Keratinocyte (primary cell): ENCODE measurements around the gene DAB1. TPM values are rescaled to one million over a fixed set of nuclear protein-coding genes. Genes with fewer than 3 reads are reported as not detected.

Source experiments
- DNase-seq: peaks from one replicate; pipeline ENCODE4 v3.0.0-alpha.2; 2011; ENCODE audit warnings: low read depth, missing footprints, low spot score
- FAIRE-seq: peaks from 2 replicates; lab custom pipeline; 2011; peaks lifted over from hg19 to GRCh38; lab: Jason Lieb, UNC
- H2AFZ ChIP-seq: 2 replicates; pipeline ENCODE4 v1.6.0; 2012; ENCODE audit warnings: low read length, control low read depth, inconsistent platforms; ENCODE audit not compliant: control insufficient read depth
- H3K27ac ChIP-seq: 2 replicates; pipeline ENCODE4 v1.5.1; 2011; ENCODE audit warnings: low read length; ENCODE audit not compliant: control insufficient read depth, insufficient read depth
- H3K27me3 ChIP-seq: 3 replicates; pipeline ENCODE4 v1.6.0; 2011; ENCODE audit warnings: low read length; ENCODE audit not compliant: control insufficient read depth, insufficient read depth; ENCODE audit errors: extremely low read depth
- H3K36me3 ChIP-seq, 2 experiments: 2 replicates in 1 of 2; 3 replicates in 1 of 2; pipeline ENCODE4 v1.5.1; 2011; ENCODE audit warnings: low read length in 2 of 2, mild to moderate bottlenecking in 1 of 2; ENCODE audit not compliant: control insufficient read depth in 2 of 2, insufficient read depth in 2 of 2; ENCODE audit errors: extremely low read depth in 1 of 2
- H3K4me1 ChIP-seq: 3 replicates; pipeline ENCODE4 v1.5.1; 2011; ENCODE audit warnings: low read length; ENCODE audit not compliant: control insufficient read depth, insufficient read depth; ENCODE audit errors: extremely low read depth
- H3K4me2 ChIP-seq: 3 replicates; pipeline ENCODE4 v1.6.0; 2011; ENCODE audit warnings: low read depth, low read length; ENCODE audit not compliant: control insufficient read depth, insufficient read depth; ENCODE audit errors: extremely low read depth
- H3K4me3 ChIP-seq, 3 experiments: fragments of 200-600 bp in 1 of 3; sonication (generic) in 1 of 3; 2 replicates in 2 of 3; 3 replicates in 1 of 3; pipeline ENCODE4 v1.5.1; 2011 to 2016; ENCODE audit warnings: low read length in 3 of 3, mild to moderate bottlenecking in 3 of 3, control low read depth in 2 of 3, inconsistent platforms in 1 of 3, low read depth in 1 of 3, mixed read lengths in 1 of 3, mixed run types in 1 of 3, moderate library complexity in 1 of 3; ENCODE audit not compliant: control insufficient read depth in 2 of 3, insufficient read depth in 2 of 3; ENCODE audit errors: extremely low read depth in 1 of 3
- H3K79me2 ChIP-seq: 2 replicates; pipeline ENCODE4 v1.6.0; 2012; ENCODE audit warnings: low read length; ENCODE audit not compliant: control insufficient read depth, insufficient read depth
- H3K9ac ChIP-seq: 3 replicates; pipeline ENCODE4 v1.6.0; 2011; ENCODE audit warnings: low read length; ENCODE audit not compliant: control insufficient read depth, insufficient read depth; ENCODE audit errors: extremely low read depth
- H3K9me1 ChIP-seq: 3 replicates; pipeline ENCODE4 v1.6.0; 2011; ENCODE audit warnings: low read length; ENCODE audit not compliant: control insufficient read depth, insufficient read depth; ENCODE audit errors: extremely low read depth
- H3K9me3 ChIP-seq: 2 replicates; pipeline ENCODE4 v1.5.1; 2012; ENCODE audit warnings: low read depth, low read length; ENCODE audit not compliant: control insufficient read depth
- H4K20me1 ChIP-seq: 3 replicates; pipeline ENCODE4 v1.6.0; 2011; ENCODE audit warnings: low read length; ENCODE audit not compliant: control insufficient read depth, insufficient read depth; ENCODE audit errors: extremely low read depth
- EZH2 ChIP-seq: IDR thresholded peaks from one replicate; pipeline ENCODE4 v1.6.1; 2012; ENCODE audit warnings: inconsistent platforms, mild to moderate bottlenecking, low read length, moderate library complexity
- dilution Hi-C: fragments of 300-500 bp; cut with MboI; formaldehyde crosslinking; loops from one replicate; pipeline ENCODE4 v1.7.0; 2020; ENCODE audit warnings: low sequenced_read_pairs; ENCODE audit not compliant: extremely low pct_ligation_motif_present
- polyA plus RNA-seq, 5 experiments: library from polyadenylated mRNA; depleted of rRNA in 3 of 5; stranded (reverse) in 3 of 5; stranded (forward) in 1 of 5; unstranded in 1 of 5; fragments of >200 nt; gene quantifications; 1 replicate in 1 of 5; 2 replicates in 3 of 5; 3 replicates in 1 of 5; pipeline versions ENCODE4 v1.2.1 to v1.2.3, GENCODE V29; 2011 to 2012; ENCODE audit warnings: missing spikeins in 2 of 5, low read depth in 1 of 5, low replicate concordance in 1 of 5
- TF ChIP-seq, protein P1 (sequence below), 3 experiments: IDR thresholded peaks in 1 of 3; conservative IDR thresholded peaks in 1 of 3; optimal IDR thresholded peaks in 1 of 3; 2 replicates in 2 of 3; 3 replicates in 1 of 3; pipeline versions ENCODE3 to v1.5.1; 2011; ENCODE audit warnings: low read length in 3 of 3, mild to moderate bottlenecking in 3 of 3, moderate library complexity in 2 of 3, control low read depth in 1 of 3, inconsistent platforms in 1 of 3; ENCODE audit not compliant: insufficient read depth in 2 of 3; ENCODE audit errors: extremely low read depth in 1 of 3

The DAB1 gene
- polyA plus RNA-seq, 1 donor (not counting 4 experiments of a cell fraction or from before 2014, with no cell fraction given): 0.01 TPM

- DNase-seq (no peak), FAIRE-seq (no peak)
- Histone ChIP-seq H3K27me3 (no peaks in the 10 kb centered on the region), H3K27ac (no peak overlapping the region), H3K4me3 (no peak overlapping the region), H2AFZ (no peak overlapping the region), H3K79me2 (no peaks in the 10 kb centered on the region), H3K9ac (no peak overlapping the region), H3K4me2 (no peak overlapping the region), H3K9me1 (no peaks in the 10 kb centered on the region), H4K20me1 (no peaks in the 10 kb centered on the region), H3K36me3 (no peaks in the 10 kb centered on the region), H3K9me3 (no peaks in the 10 kb centered on the region), H3K4me1 (no peaks in the 10 kb centered on the region)
- TF ChIP-seq, protein P1, sequence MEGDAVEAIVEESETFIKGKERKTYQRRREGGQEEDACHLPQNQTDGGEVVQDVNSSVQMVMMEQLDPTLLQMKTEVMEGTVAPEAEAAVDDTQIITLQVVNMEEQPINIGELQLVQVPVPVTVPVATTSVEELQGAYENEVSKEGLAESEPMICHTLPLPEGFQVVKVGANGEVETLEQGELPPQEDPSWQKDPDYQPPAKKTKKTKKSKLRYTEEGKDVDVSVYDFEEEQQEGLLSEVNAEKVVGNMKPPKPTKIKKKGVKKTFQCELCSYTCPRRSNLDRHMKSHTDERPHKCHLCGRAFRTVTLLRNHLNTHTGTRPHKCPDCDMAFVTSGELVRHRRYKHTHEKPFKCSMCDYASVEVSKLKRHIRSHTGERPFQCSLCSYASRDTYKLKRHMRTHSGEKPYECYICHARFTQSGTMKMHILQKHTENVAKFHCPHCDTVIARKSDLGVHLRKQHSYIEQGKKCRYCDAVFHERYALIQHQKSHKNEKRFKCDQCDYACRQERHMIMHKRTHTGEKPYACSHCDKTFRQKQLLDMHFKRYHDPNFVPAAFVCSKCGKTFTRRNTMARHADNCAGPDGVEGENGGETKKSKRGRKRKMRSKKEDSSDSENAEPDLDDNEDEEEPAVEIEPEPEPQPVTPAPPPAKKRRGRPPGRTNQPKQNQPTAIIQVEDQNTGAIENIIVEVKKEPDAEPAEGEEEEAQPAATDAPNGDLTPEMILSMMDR (optimal IDR thresholded peaks at IDR 0.05 in 1 of 3, IDR thresholded peaks at IDR 0.05 in 1 of 3, conservative IDR thresholded peaks at IDR 0.05 in 1 of 3; ENCODE audit: extremely low read depth in 1 of 3, insufficient read depth in 2 of 3, low read length in 3 of 3): no peak
- no peak for TF ChIP-seq EZH2
- dilution Hi-C loops: no loop called here
Observed at GRCh38 chr1:57327946-57328345, 95.9 kb downstream of the DAB1 start.

DNA sequence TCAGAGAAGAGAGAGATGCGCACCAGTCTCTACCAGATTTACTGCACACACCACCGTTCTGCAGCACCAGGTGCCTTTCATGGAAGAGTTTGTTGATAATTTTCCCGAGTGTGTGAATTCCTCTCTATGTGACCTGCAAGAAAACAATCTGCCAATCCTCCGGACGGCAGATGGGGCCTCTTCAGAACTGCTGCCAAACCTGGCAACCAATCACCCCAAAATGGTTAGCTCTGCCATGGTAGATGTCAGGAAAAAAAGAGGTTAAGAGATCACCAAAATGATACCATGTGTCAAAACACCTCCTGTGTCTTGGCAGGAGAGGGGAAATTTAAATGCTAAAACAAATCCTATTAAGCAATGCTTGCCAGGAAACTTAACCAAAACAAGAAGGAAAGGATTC lies 96.5 kb downstream of the DAB1 start:
- no peak overlapping the region for H3K4me3 ChIP-seq
- H3K36me3 ChIP-seq: no peaks in the 10 kb centered on the region
- FAIRE-seq: no peak
- no peak for DNase-seq
- TF ChIP-seq EZH2: no peak
- TF ChIP-seq, protein P1 (optimal IDR thresholded peaks at IDR 0.05 in 1 of 3, IDR thresholded peaks at IDR 0.05 in 1 of 3, conservative IDR thresholded peaks at IDR 0.05 in 1 of 3; ENCODE audit: extremely low read depth in 1 of 3, insufficient read depth in 2 of 3, low read length in 3 of 3): no peak
- no peaks in the 10 kb centered on the region for H3K27me3 ChIP-seq
- H3K9me1 ChIP-seq: no peaks in the 10 kb centered on the region
- H4K20me1 ChIP-seq: no peaks in the 10 kb centered on the region
- H2AFZ ChIP-seq: no peak overlapping the region
- H3K79me2 ChIP-seq: no peaks in the 10 kb centered on the region
- no peaks in the 10 kb centered on the region for H3K4me1 ChIP-seq
- no peak overlapping the region for H3K4me2 ChIP-seq
- H3K9ac ChIP-seq: no peak overlapping the region
- dilution Hi-C loops: no loop called here
- no peak overlapping the region for H3K27ac ChIP-seq
- no peaks in the 10 kb centered on the region for H3K9me3 ChIP-seq
